ENCODE data around the gene SLC9A9.

Gene SLC9A9

GRCh38 chr3:143352850-143353550, 495.3 kb downstream of the SLC9A9 start:
- no peak overlapping the region for H3K4me3 ChIP-seq
- H3K27ac ChIP-seq = peak overlapping the region in 2 of 11 experiments; percentile 27 to 43; a peak in 2 of 22 replicates
- no peaks in the 10 kb centered on the region for H4K20me1 ChIP-seq
- H3K9me3 ChIP-seq (replicated peaks in 1 of 11) = no peaks in the 10 kb centered on the region; a peak in 1 of 22 replicates
- H3K9ac ChIP-seq = no peak overlapping the region
- peaks cover 0 to 66% (median 0%) of the 10 kb centered on the region in 11 experiments; a peak in 4 of 22 replicates for H3K36me3 ChIP-seq
- H3K27me3 ChIP-seq = no peaks in the 10 kb centered on the region
- peak overlapping the region in 5 of 11 experiments; percentile 13 to 55 (median 40); a peak in 7 of 22 replicates for H3K4me2 ChIP-seq
- H3K4me1 ChIP-seq = peaks cover 6 to 38% (median 14%) of the 10 kb centered on the region in 10 experiments; a peak in 17 of 20 replicates
- no peak for TF ChIP-seq Cebpa-rat (IDR thresholded peaks at IDR 0.05)

GRCh38 chr3:143351895-143352608, 496.2 kb downstream of the SLC9A9 start:
- H3K36me3 ChIP-seq = peaks cover 0 to 56% (median 0%) of the 10 kb centered on the region in 11 experiments; a peak in 3 of 22 replicates
- H3K27ac ChIP-seq = peak overlapping the region in 1 of 11 experiments; percentile 27; a peak in 1 of 22 replicates

GRCh38 chr3:143351354-143351753, 496.9 kb downstream of the SLC9A9 start:
- Histone ChIP-seq H3K27me3 (no peaks in the 10 kb centered on the region), H3K9ac (no peak overlapping the region), H3K4me1 (peaks cover 6 to 38% (median 14%) of the 10 kb centered on the region in 10 experiments; a peak in 17 of 20 replicates), H3K9me3 (replicated peaks in 1 of 11) (no peaks in the 10 kb centered on the region; a peak in 1 of 22 replicates), H3K27ac (no peak overlapping the region), H4K20me1 (no peaks in the 10 kb centered on the region), H3K4me2 (no peak overlapping the region), H3K36me3 (peaks cover 0 to 50% (median 0%) of the 10 kb centered on the region in 11 experiments; a peak in 3 of 22 replicates), H3K4me3 (no peak overlapping the region)
- no peak for TF ChIP-seq Cebpa-rat (IDR thresholded peaks at IDR 0.05)

More at GRCh38 chr3:143351895-143352608, 496.2 kb downstream of the SLC9A9 start:
- peaks cover 6 to 38% (median 14%) of the 10 kb centered on the region in 10 experiments; a peak in 17 of 20 replicates for H3K4me1 ChIP-seq
- no peaks in the 10 kb centered on the region for H3K27me3 ChIP-seq
- no peak for TF ChIP-seq Cebpa-rat (IDR thresholded peaks at IDR 0.05)
- H4K20me1 ChIP-seq = no peaks in the 10 kb centered on the region
- H3K9ac ChIP-seq = no peak overlapping the region
- H3K4me2 ChIP-seq = peak overlapping the region in 3 of 11 experiments; percentile 34 to 55 (median 50); a peak in 8 of 22 replicates
- no peaks in the 10 kb centered on the region; a peak in 1 of 22 replicates for H3K9me3 ChIP-seq (replicated peaks in 1 of 11)
- H3K4me3 ChIP-seq = no peak overlapping the region

- H3K4me2 ChIP-seq = 0 out of 22 replicates have a peak overlapping the region, but pooled peaks of 1 of the 11 experiments have one; percentile 12
- TF ChIP-seq Cebpa-rat (IDR thresholded peaks at IDR 0.05) = no peak
- no peak overlapping the region for H3K9ac ChIP-seq
- H4K20me1 ChIP-seq = no peaks in the 10 kb centered on the region
- no peak overlapping the region for H3K27ac ChIP-seq
- no peak overlapping the region for H3K4me3 ChIP-seq
- H3K27me3 ChIP-seq = no peaks in the 10 kb centered on the region
- peaks cover 6 to 35% (median 14%) of the 10 kb centered on the region in 10 experiments; a peak in 17 of 20 replicates for H3K4me1 ChIP-seq
- no peaks in the 10 kb centered on the region for H3K9me3 ChIP-seq (replicated peaks in 1 of 11)
- peaks cover 0 to 52% (median 0%) of the 10 kb centered on the region in 11 experiments; a peak in 3 of 22 replicates for H3K36me3 ChIP-seq
These were observed 498.8 kb downstream of the SLC9A9 start for GRCh38 chr3:143349455-143349854.

- no peaks in the 10 kb centered on the region for H4K20me1 ChIP-seq
- no peaks in the 10 kb centered on the region for H3K9me3 ChIP-seq (replicated peaks in 1 of 11)
- no peak for TF ChIP-seq Cebpa-rat (IDR thresholded peaks at IDR 0.05)
- peaks cover 6 to 28% (median 14%) of the 10 kb centered on the region in 10 experiments; a peak in 17 of 20 replicates for H3K4me1 ChIP-seq
- no peak overlapping the region for H3K4me3 ChIP-seq
- H3K27me3 ChIP-seq = no peaks in the 10 kb centered on the region
- H3K9ac ChIP-seq = no peak overlapping the region
- H3K36me3 ChIP-seq = peaks cover 0 to 50% (median 0%) of the 10 kb centered on the region in 11 experiments; a peak in 3 of 22 replicates
- peak overlapping the region in 8 of 11 experiments; percentile 3 to 47 (median 31); a peak in 12 of 22 replicates for H3K4me2 ChIP-seq
- H3K27ac ChIP-seq = no peak overlapping the region
These were observed 499.6 kb downstream of the SLC9A9 start for GRCh38 chr3:143348486-143349327.

GRCh38 chr3:143344516-143345165, 503.6 kb downstream of the SLC9A9 start:
- no peaks in the 10 kb centered on the region for H4K20me1 ChIP-seq
- H3K27me3 ChIP-seq = no peaks in the 10 kb centered on the region
- H3K4me3 ChIP-seq = no peak overlapping the region
- H3K9ac ChIP-seq = no peak overlapping the region
- H3K9me3 ChIP-seq (replicated peaks in 1 of 11) = no peaks in the 10 kb centered on the region
- TF ChIP-seq Cebpa-rat (IDR thresholded peaks at IDR 0.05) = no peak
- H3K36me3 ChIP-seq = peaks cover 0 to 29% (median 0%) of the 10 kb centered on the region in 11 experiments; a peak in 3 of 22 replicates
- H3K4me2 ChIP-seq = no peak overlapping the region
- H3K4me1 ChIP-seq = peaks cover 6 to 9% (median 7%) of the 10 kb centered on the region in 10 experiments; a peak in 13 of 20 replicates
- no peak overlapping the region for H3K27ac ChIP-seq

- Histone ChIP-seq H3K9me3 (replicated peaks in 1 of 11) (no peaks in the 10 kb centered on the region), H4K20me1 (no peaks in the 10 kb centered on the region), H3K27me3 (no peaks in the 10 kb centered on the region), H3K36me3 (peaks cover 0 to 27% (median 0%) of the 10 kb centered on the region in 11 experiments; a peak in 3 of 22 replicates), H3K4me1 (peaks cover 3 to 6% (median 5%) of the 10 kb centered on the region in 10 experiments; a peak in 13 of 20 replicates), H3K4me3 (no peak overlapping the region), H3K9ac (no peak overlapping the region), H3K27ac (no peak overlapping the region), H3K4me2 (no peak overlapping the region)
- TF ChIP-seq Cebpa-rat (IDR thresholded peaks at IDR 0.05) = no peak
These were observed 504.3 kb downstream of the SLC9A9 start for GRCh38 chr3:143343944-143344343.

- Histone ChIP-seq H3K27ac (no peak overlapping the region), H3K27me3 (no peaks in the 10 kb centered on the region), H3K9ac (no peak overlapping the region), H3K4me1 (no peaks in the 10 kb centered on the region), H3K4me3 (no peak overlapping the region), H4K20me1 (no peaks in the 10 kb centered on the region), H3K36me3 (peaks cover 0 to 30% (median 0%) of the 10 kb centered on the region in 11 experiments; a peak in 3 of 22 replicates), H3K4me2 (no peak overlapping the region), H3K9me3 (replicated peaks in 1 of 11) (no peaks in the 10 kb centered on the region)
- no peak for TF ChIP-seq Cebpa-rat (IDR thresholded peaks at IDR 0.05)
These were observed 505.2 kb downstream of the SLC9A9 start for GRCh38 chr3:143343031-143343430.

All from BLaER1 treated with 17β-estradiol and CSF1 and Interleukin-3, amounts not matched to agents 10 nM and 100 nM (cell line).